ENCODE results near the gene LGR4. TPM values are rescaled to one million over a fixed set of nuclear protein-coding genes. Genes with fewer than 3 reads are reported as not detected.

Gene LGR4
- total and polyA plus RNA-seq, 2 of the 13 experiments (the other 11 are each of a cell fraction or from before 2014, with no cell fraction given) = 42.1 to 68.7 TPM

DNA sequence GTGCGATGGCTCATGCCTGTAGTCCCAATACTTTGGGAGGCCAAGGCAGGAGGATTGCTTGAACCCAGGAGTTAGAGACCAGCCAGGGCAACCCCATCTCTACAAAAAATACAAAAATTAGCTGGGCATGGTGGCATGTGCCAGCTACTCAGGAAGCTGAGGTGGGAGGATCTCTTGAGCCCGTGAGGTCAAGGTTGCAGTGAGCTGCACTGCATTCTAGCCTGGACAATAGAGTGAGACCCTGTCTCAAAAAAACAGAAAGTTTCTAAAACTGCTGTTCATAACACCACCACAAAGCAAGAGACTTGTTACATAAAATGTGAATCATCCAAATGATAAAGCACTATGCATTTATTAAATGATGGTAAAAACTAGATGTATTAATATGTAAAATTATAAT is 69.4 kb downstream of the LGR4 start:
- 100% methylated on average over 2 of the region's 2 CpGs for WGBS (ENCODE audit: low lambda C conversion rate)
- CTCF ChIA-PET (ENCODE audit: low intra/inter-chr PET ratio, low total read pairs) = no interaction called here

More for the DNA sequence above, 69.4 kb downstream of the LGR4 start:
- Histone ChIP-seq H3K9ac (ENCODE audit: insufficient read depth, low read depth, low read length) (no peak overlapping the region), H3K36me3 (replicated peaks in 1 of 2; ENCODE audit: control insufficient read depth in 1 of 2, insufficient read depth in 2 of 2, low read length in 2 of 2) (peaks cover 4 to 5% of the 10 kb centered on the region in 2 experiments; a peak in 4 of 5 replicates), H2AFZ (ENCODE audit: low read length) (no peak overlapping the region), H3K27ac (ENCODE audit: extremely low read length, insufficient read depth, low read length) (no peak overlapping the region), H3K4me1 (ENCODE audit: insufficient read depth, low read length) (peaks cover 84% of the 10 kb centered on the region), H3K9me3 (ENCODE audit: low read length) (no peaks in the 10 kb centered on the region), H3K79me2 (ENCODE audit: insufficient read depth, low read length) (peaks cover 41% of the 10 kb centered on the region), H3K27me3 (ENCODE audit: control insufficient read depth in 1 of 2, insufficient read depth in 2 of 2, low read length in 2 of 2) (no peaks in the 10 kb centered on the region), H4K20me1 (ENCODE audit: insufficient read depth, low read length) (no peaks in the 10 kb centered on the region), H3K4me3 (replicated peaks in 1 of 3; ENCODE audit: insufficient read depth in 1 of 3, low read depth in 2 of 3, low read length in 3 of 3) (no peak overlapping the region), H3K4me2 (ENCODE audit: low read depth, low read length) (no peak overlapping the region)
- intact Hi-C loops (cut with micrococcal nuclease; ENCODE audit: unreplicated experiment) (no loop called here), in situ Hi-C loops (cut with HindIII; ENCODE audit: extremely low pct_ligation_motif_present, low pct_unique_long_range_greater_than_20kb) (no loop called here)
- POLR2A ChIA-PET = interaction anchor here (0.8 to 4.1 kb wide), 10 partner anchors 9 to 70 kb away, joined by 3 to 22 read pairs (median 5); partner anchors contain the start of gene LGR4
- TF ChIP-seq ELK4 (CRISPR knock-in tag; IDR thresholded peaks at IDR 0.05; ENCODE audit: borderline replicate concordance) (no peak), ATF7-NPFF (CRISPR knock-in tag; IDR thresholded peaks at IDR 0.05; ENCODE audit: low read depth) (no peak), GATAD2A (CRISPR knock-in tag; IDR thresholded peaks at IDR 0.05) (no peak), NFE2L1 (CRISPR knock-in tag; IDR thresholded peaks at IDR 0.05; ENCODE audit: borderline replicate concordance) (no peak), RCOR2 (CRISPR knock-in tag; IDR thresholded peaks at IDR 0.05) (0 out of 2 replicates have a peak, but pooled peaks have one; percentile 32), ZNF343 (CRISPR knock-in tag; IDR thresholded peaks at IDR 0.05) (no peak), RORA (CRISPR knock-in tag; IDR thresholded peaks at IDR 0.05) (no peak), ZSCAN21 (CRISPR knock-in tag; IDR thresholded peaks at IDR 0.05; ENCODE audit: borderline replicate concordance) (no peak), MIER2 (CRISPR knock-in tag; IDR thresholded peaks at IDR 0.05) (no peak), KLF16 (CRISPR knock-in tag; IDR thresholded peaks at IDR 0.05) (no peak), GATA4 (IDR thresholded peaks at IDR 0.05; ENCODE audit: borderline replicate concordance, low read depth) (no peak), ZNF770 (CRISPR knock-in tag; IDR thresholded peaks at IDR 0.05) (peak; percentile 62; the same call in 1 of the 2 replicates), ZNF569 (CRISPR knock-in tag; IDR thresholded peaks at IDR 0.05; ENCODE audit: borderline replicate concordance) (no peak), ZNF121 (CRISPR knock-in tag; IDR thresholded peaks at IDR 0.05) (peak; percentile 91)
- TF ChIP-seq, protein P1, sequence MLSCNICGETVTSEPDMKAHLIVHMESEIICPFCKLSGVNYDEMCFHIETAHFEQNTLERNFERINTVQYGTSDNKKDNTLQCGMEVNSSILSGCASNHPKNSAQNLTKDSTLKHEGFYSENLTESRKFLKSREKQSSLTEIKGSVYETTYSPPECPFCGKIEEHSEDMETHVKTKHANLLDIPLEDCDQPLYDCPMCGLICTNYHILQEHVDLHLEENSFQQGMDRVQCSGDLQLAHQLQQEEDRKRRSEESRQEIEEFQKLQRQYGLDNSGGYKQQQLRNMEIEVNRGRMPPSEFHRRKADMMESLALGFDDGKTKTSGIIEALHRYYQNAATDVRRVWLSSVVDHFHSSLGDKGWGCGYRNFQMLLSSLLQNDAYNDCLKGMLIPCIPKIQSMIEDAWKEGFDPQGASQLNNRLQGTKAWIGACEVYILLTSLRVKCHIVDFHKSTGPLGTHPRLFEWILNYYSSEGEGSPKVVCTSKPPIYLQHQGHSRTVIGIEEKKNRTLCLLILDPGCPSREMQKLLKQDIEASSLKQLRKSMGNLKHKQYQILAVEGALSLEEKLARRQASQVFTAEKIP (CRISPR knock-in tag; IDR thresholded peaks at IDR 0.05; ENCODE audit: borderline replicate concordance) = no peak
- TF ChIP-seq, protein P2, sequence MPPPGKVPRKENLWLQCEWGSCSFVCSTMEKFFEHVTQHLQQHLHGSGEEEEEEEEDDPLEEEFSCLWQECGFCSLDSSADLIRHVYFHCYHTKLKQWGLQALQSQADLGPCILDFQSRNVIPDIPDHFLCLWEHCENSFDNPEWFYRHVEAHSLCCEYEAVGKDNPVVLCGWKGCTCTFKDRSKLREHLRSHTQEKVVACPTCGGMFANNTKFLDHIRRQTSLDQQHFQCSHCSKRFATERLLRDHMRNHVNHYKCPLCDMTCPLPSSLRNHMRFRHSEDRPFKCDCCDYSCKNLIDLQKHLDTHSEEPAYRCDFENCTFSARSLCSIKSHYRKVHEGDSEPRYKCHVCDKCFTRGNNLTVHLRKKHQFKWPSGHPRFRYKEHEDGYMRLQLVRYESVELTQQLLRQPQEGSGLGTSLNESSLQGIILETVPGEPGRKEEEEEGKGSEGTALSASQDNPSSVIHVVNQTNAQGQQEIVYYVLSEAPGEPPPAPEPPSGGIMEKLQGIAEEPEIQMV (CRISPR knock-in tag; IDR thresholded peaks at IDR 0.05; ENCODE audit: low read depth) = no peak
- TF ChIP-seq, protein P3, sequence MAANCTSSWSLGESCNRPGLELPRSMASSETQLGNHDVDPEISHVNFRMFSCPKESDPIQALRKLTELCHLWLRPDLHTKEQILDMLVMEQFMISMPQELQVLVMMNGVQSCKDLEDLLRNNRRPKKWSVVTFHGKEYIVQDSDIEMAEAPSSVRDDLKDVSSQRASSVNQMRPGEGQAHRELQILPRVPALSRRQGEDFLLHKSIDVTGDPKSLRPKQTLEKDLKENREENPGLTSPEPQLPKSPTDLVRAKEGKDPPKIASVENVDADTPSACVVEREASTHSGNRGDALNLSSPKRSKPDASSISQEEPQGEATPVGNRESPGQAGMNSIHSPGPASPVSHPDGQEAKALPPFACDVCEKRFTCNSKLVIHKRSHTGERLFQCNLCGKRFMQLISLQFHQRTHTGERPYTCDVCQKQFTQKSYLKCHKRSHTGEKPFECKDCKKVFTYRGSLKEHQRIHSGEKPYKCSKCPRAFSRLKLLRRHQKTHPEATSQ (CRISPR knock-in tag; IDR thresholded peaks at IDR 0.05; ENCODE audit: borderline replicate concordance) = no peak
- FAIRE-seq (no peak), DNase-seq (ENCODE audit: low spot score) (no peak), ATAC-seq (no peak)
- BruUV-seq (replicated peaks) = no TSS peak

Measured in HepG2 (cell line).